Activated CD8-positive, alpha-beta memory T cell treated with anti-CD3 and anti-CD28 coated beads, Interleukin-2, amount 10 ng/mL, durations not matched to agents 7 days and 5 days (primary cell): ENCODE results near the gene BCO2. TPM values are rescaled to one million over a fixed set of nuclear protein-coding genes. Genes with fewer than 3 reads are reported as not detected.

Experiments used
- ATAC-seq: fragments of 150-1000 bp; cut with Tn5 transposase; one replicate; pipeline ENCODE4 v1.10.0; 2021; ENCODE audit warnings: moderate library complexity
- CTCF ChIA-PET: fragments of 350-600 bp; sonication (Branson Sonifier 250); formaldehyde crosslinking; loops from one replicate; lab custom pipeline; 2021; ENCODE audit warnings: antibody characterized with exemption; lab: Charles Lee
- DNase-seq: peaks from one replicate; pipeline ENCODE4 v3.0.0-alpha.2; 2020
- H3K27ac Mint-ChIP-seq: one replicate; pipeline ENCODE4 v1.8.0; 2021; ENCODE audit warnings: mild to moderate bottlenecking, mixed read lengths
- H3K27me3 Mint-ChIP-seq: one replicate; pipeline ENCODE4 v1.8.0; 2021; ENCODE audit warnings: mixed read lengths
- H3K36me3 Mint-ChIP-seq: one replicate; pipeline ENCODE4 v1.8.0; 2021; ENCODE audit warnings: mild to moderate bottlenecking, mixed read lengths
- H3K4me1 Mint-ChIP-seq: one replicate; pipeline ENCODE4 v1.8.0; 2021; ENCODE audit warnings: mixed read lengths
- H3K4me3 Mint-ChIP-seq: one replicate; pipeline ENCODE4 v1.8.0; 2021; ENCODE audit warnings: mild to moderate bottlenecking, moderate library complexity, mixed read lengths
- H3K9me3 Mint-ChIP-seq: one replicate; pipeline ENCODE4 v1.8.0; 2022; ENCODE audit warnings: low read depth, mixed read lengths
- total RNA-seq, 2 experiments: library from RNA; stranded (reverse); gene quantifications; one replicate each; pipeline ENCODE4 v1.2.3, GENCODE V29; 2021

BCO2 gene
- total RNA-seq, 2 experiments from 2014 or later, result 1.3 to 2.3 TPM

DNA sequence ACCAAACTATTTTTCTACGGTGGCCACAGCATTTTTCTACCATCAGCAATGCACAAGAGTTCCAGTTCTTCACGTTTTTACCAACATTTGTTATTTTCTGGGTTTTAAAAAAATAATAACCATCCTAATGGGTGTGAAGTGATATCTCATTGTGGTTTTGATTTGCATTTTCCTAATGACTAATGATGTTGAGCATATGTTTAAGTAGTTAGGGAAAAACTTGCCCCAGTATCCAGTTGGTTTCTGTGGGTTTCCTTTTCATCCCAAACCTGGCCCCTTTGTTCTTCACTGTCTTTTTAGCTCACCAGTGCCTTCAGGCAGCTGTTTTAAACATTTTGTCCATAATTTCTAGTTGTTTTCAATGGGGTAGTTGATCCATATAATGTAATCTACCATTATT is 36.2 kb downstream of the BCO2 start:
- H3K4me3 Mint-ChIP-seq, result no peak overlapping the region
- no peak for DNase-seq

DNA sequence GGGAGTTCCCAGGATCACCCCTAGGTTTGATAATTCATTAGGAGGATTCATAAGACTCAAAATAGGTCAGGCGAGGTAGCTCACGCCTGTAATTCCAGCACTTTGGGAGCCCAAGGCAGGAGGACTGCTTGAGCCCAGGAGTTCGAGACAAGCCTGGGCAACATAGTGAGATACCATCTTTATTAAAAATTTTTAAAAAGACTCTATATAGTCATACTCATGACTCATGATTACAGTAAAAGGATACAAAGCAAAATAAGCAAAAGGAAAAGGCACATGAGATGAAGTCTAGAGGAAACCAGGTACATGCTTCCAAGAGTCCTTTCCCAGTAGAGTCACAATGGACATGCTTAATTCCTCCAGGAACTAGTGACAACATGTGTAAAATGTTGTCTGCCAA is 37.0 kb downstream of the BCO2 start:
- Mint-ChIP-seq H3K36me3 (no peaks in the 10 kb centered on the region), H3K4me3 (no peak overlapping the region), H3K4me1 (no peaks in the 10 kb centered on the region), H3K27ac (no peak overlapping the region), H3K9me3 (no peaks in the 10 kb centered on the region), H3K27me3 (peaks cover 17% of the 10 kb centered on the region)
- DNase-seq (no peak), ATAC-seq (no peak)
- CTCF ChIA-PET, result interaction anchor here (1.0 kb wide), 1 partner anchor 68 kb away, joined by 3 read pairs; no protein-coding TSS in a partner anchor

More for the DNA sequence above, 36.2 kb downstream of the BCO2 start:
- CTCF ChIA-PET, result interaction anchor here (1.0 kb wide), 1 partner anchor 69 kb away, joined by 3 read pairs; no protein-coding TSS in a partner anchor
- Mint-ChIP-seq H3K36me3 (no peaks in the 10 kb centered on the region), H3K27me3 (peaks cover 17% of the 10 kb centered on the region), H3K27ac (no peak overlapping the region), H3K4me1 (no peaks in the 10 kb centered on the region), H3K9me3 (no peaks in the 10 kb centered on the region)
- ATAC-seq, result no peak

DNA sequence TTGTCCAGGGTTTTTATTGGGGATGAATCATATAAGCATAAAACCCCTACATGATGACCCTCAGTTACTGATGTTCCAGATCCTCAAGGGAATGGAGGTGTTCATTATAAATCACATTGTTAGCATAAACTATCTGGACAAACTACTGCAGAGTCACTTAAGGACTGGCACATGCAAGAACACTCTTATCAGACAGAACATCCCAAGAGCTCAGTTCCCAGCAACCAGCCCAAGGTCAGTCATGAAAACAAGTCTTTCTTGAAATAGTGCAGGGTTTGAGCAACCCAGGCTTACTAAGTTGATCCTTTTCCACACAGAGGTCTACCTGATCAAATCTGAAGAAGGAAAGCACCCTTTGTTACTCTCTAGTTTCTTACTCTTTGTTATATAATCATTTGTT is 37.4 kb downstream of the BCO2 start:
- H3K27me3 Mint-ChIP-seq, result peaks cover 17% of the 10 kb centered on the region
- H3K36me3 Mint-ChIP-seq, result no peaks in the 10 kb centered on the region
- ATAC-seq (no peak), DNase-seq (no peak)
- no peak overlapping the region for H3K27ac Mint-ChIP-seq
- no peaks in the 10 kb centered on the region for H3K4me1 Mint-ChIP-seq
- no peak overlapping the region for H3K4me3 Mint-ChIP-seq
- no peaks in the 10 kb centered on the region for H3K9me3 Mint-ChIP-seq
- CTCF ChIA-PET, result no interaction called here

DNA sequence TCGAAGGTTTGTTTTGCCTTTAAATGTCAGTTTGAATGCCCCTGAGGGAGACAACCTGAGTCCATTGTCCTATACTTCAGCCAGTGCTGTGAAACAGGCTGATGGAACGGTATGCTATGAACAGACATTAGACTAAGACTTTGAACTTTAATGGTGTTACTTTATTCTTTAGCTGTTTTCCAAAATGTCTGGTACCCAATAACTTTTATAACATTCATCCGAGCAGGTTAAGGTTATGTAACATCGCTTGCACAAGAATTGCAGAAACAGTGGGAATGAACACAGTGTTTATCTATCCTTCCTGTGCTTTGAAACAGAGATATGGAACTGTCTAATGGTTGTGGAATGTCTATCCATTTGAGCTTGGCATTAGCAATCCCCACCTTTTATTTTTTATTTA is 38.4 kb downstream of the BCO2 start:
- no peaks in the 10 kb centered on the region for H3K36me3 Mint-ChIP-seq
- peaks cover 11% of the 10 kb centered on the region for H3K27me3 Mint-ChIP-seq
- CTCF ChIA-PET, result interaction anchor here (1.5 to 15.8 kb wide), 2 partner anchors 68 to 101 kb away, joined by 4 to 373 read pairs; no protein-coding TSS in a partner anchor
- no peak for ATAC-seq
- no peak overlapping the region for H3K4me3 Mint-ChIP-seq
- DNase-seq, result no peak
- H3K27ac Mint-ChIP-seq, result no peak overlapping the region
- H3K9me3 Mint-ChIP-seq, result no peaks in the 10 kb centered on the region
- H3K4me1 Mint-ChIP-seq, result no peaks in the 10 kb centered on the region

DNA sequence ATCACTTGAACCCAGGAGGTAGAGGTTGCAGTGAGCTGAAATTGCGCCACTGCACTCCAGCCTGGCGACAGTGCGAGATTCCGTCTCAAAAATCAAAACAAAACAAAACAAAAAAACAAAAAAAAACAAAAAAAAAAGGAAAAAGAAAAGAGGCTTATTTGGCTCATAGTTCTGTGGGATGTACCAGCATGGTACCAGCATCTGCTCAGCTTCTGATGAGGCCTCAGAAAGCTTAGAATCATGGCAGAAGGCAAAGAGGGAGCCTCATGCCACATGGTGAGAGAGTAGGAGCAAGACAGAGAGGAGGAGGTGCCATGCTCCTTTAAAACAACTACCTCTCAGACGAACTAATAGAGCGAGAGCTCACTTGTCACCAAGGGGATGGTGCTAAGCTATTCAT is 40.3 kb downstream of the BCO2 start:
- Mint-ChIP-seq H3K27me3 (peaks cover 2% of the 10 kb centered on the region), H3K4me3 (no peak overlapping the region), H3K9me3 (no peaks in the 10 kb centered on the region), H3K27ac (no peak overlapping the region), H3K36me3 (no peaks in the 10 kb centered on the region), H3K4me1 (peaks cover 7% of the 10 kb centered on the region)
- no peak for DNase-seq
- no peak for ATAC-seq
- CTCF ChIA-PET, result interaction anchor here (2.0 to 15.8 kb wide), 2 partner anchors 66 to 373 kb away, joined by 6 to 373 read pairs; no protein-coding TSS in a partner anchor

DNA sequence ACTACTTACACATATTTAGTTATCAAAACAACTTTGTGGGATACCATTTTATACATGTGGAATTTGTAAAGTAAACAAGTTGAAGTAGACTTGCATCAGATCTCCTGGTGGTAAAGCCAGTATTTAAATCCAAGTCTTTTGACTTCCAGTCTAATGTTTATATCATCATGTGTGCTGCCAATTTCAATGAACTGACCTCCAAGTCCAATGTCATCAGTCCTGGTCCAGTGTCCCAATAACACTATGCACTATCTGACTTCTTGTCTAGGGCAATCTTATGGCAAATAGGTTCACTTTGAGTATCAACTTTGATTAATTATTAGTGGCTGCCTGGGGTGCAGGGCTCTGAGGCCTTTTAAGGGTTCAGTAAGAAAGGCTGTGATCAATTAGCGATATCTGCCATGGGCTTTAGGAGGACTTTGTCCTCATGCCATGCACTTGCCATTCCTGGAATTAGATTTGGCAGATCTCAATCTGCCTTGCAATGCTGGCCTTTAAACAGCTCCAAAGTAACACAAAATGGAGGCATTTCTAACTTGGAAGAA is 41.3 kb downstream of the BCO2 start:
- no peaks in the 10 kb centered on the region for H3K36me3 Mint-ChIP-seq
- H3K27ac Mint-ChIP-seq, result no peak overlapping the region
- H3K4me1 Mint-ChIP-seq, result peaks cover 9% of the 10 kb centered on the region
- no peaks in the 10 kb centered on the region for H3K9me3 Mint-ChIP-seq
- ATAC-seq (no peak), DNase-seq (no peak)
- no peak overlapping the region for H3K4me3 Mint-ChIP-seq
- CTCF ChIA-PET, result interaction anchor here (15.8 kb wide), 1 partner anchor 65 kb away, joined by 373 read pairs; no protein-coding TSS in a partner anchor
- H3K27me3 Mint-ChIP-seq, result peaks cover 2% of the 10 kb centered on the region

DNA sequence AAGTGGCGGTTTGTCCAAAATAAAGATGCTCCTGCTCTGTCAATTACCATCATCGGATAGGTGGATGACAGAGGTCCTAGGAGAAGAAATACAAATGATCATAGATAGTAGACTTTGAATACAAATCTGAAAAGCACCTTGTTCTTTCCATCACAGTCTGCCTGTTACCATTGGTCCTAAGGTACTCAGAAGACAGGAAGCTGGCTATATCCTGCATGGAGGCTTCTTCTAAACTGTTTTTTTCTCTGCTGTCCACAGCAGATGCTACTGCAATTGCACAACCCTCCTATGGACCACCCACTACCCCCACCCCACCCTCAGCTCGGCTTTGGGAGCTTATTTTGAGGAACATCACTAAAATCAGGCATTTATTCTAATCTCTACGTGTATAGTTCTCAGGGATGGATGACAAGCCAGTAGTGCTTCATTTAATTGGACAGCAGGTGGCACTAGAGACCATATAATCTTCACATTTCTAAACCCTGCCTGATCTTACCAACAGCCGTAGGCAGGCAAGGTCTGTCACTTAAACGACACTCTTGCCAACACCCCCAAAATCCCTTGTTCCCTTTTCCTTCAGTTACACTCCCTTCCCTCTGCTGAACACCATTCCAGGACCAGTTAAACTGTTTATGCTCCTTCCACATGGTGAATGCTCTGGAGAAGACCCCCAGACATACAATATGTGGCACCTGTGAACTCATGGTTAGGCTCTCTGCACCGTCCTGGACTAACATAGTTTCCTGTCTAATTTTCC is 44.3 kb downstream of the BCO2 start:
- no peaks in the 10 kb centered on the region for H3K36me3 Mint-ChIP-seq
- ATAC-seq (peak; percentile 99), DNase-seq (peak; percentile 53)
- H3K27me3 Mint-ChIP-seq, result peaks cover 2% of the 10 kb centered on the region
- CTCF ChIA-PET, result interaction anchor here (0.7 to 15.8 kb wide), 13 partner anchors 10 to 368 kb away, joined by 3 to 373 read pairs (median 3); no protein-coding TSS in a partner anchor
- H3K27ac Mint-ChIP-seq, result no peak overlapping the region
- H3K4me1 Mint-ChIP-seq, result peaks cover 9% of the 10 kb centered on the region
- no peak overlapping the region for H3K4me3 Mint-ChIP-seq
- H3K9me3 Mint-ChIP-seq, result no peaks in the 10 kb centered on the region

DNA sequence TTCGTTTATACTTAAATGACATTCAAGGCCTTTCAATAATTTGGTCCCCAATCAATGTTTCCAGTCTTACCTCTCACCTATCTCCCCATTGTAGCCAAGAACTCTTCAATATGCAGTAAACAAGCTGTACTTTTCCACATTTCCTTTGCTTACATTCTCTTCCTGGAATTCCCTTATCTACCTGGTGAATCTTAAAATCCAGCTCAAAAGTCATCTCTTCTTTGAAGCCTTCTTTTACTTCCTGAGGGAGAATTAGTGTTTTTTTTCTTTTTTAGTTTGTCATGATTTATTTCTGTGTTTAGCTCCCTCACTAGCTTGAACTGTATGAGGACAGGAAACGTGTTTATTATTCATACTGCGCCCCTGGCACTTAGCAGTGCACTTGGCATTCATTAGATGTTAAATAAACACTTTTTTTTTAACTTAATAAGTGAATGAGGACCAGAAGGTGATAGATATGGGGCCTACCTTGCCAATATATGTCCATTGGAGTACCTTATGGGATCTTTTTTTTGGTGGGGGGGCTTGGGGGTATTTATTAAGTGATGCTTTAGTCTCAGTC is 46.0 kb downstream of the BCO2 start:
- H3K4me1 Mint-ChIP-seq, result peaks cover 16% of the 10 kb centered on the region
- ATAC-seq, result no peak

DNA sequence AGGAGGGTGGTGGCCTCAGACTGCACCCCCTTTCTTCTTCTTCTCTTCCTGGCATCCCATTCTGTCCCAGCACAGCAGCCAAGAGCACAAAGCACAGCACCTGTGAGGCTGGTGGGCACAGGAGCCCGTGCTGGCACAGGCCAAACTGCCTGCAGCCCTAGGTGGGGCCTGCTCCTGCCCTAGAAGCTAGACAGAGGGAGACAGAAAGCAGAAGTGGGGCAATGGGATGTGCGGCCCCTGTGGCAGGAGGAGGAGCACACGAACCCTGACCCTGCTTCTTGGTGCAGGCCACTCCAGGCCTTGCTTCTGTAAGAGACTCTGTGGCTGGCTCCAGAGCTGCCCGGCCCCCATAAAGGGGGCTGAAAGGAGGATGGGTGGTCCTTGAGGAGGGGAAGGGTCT is 47.0 kb downstream of the BCO2 start:
- ATAC-seq (no peak), DNase-seq (no peak)
- no peaks in the 10 kb centered on the region for H3K9me3 Mint-ChIP-seq
- no peak overlapping the region for H3K4me3 Mint-ChIP-seq
- peaks cover 2% of the 10 kb centered on the region for H3K27me3 Mint-ChIP-seq
- peaks cover 23% of the 10 kb centered on the region for H3K4me1 Mint-ChIP-seq
- no peak overlapping the region for H3K27ac Mint-ChIP-seq
- CTCF ChIA-PET, result interaction anchor here (15.8 kb wide), 1 partner anchor 59 kb away, joined by 373 read pairs; no protein-coding TSS in a partner anchor
- peaks cover 3% of the 10 kb centered on the region for H3K36me3 Mint-ChIP-seq

More for the DNA sequence above, 46.0 kb downstream of the BCO2 start:
- H3K27ac Mint-ChIP-seq, result no peak overlapping the region
- H3K4me3 Mint-ChIP-seq, result no peak overlapping the region
- no peaks in the 10 kb centered on the region for H3K9me3 Mint-ChIP-seq
- DNase-seq, result no peak
- H3K27me3 Mint-ChIP-seq, result peaks cover 2% of the 10 kb centered on the region
- CTCF ChIA-PET, result interaction anchor here (0.8 to 15.8 kb wide), 4 partner anchors 8 to 232 kb away, joined by 4 to 373 read pairs (median 4); no protein-coding TSS in a partner anchor
- no peaks in the 10 kb centered on the region for H3K36me3 Mint-ChIP-seq

DNA sequence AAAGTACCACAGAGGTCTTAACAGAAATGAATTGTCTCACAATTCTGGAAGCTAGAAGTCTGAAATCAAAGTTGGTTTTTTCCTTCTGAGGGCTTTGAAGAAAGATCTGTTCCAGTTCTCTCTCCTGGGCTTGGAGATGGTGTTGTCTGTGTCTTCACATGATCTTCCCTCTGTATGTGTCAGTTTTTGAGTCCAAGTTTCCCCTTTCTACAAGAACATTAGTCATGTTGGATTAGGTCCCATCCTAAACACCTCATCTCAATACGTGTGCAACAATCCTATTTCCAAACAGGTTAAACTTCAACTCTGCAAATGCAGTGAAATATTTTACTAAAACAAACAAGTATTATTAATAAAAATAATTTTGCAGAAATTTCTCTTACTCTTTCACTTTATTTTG is 47.8 kb downstream of the BCO2 start:
- peaks cover 2% of the 10 kb centered on the region for H3K27me3 Mint-ChIP-seq
- H3K4me3 Mint-ChIP-seq, result no peak overlapping the region
- no peaks in the 10 kb centered on the region for H3K9me3 Mint-ChIP-seq
- CTCF ChIA-PET, result interaction anchor here (0.6 to 15.8 kb wide), 2 partner anchors 58 to 324 kb away, joined by 5 to 373 read pairs; no protein-coding TSS in a partner anchor
- DNase-seq (no peak), ATAC-seq (no peak)
- H3K27ac Mint-ChIP-seq, result no peak overlapping the region
- peaks cover 29% of the 10 kb centered on the region for H3K4me1 Mint-ChIP-seq
- peaks cover 3% of the 10 kb centered on the region for H3K36me3 Mint-ChIP-seq

DNA sequence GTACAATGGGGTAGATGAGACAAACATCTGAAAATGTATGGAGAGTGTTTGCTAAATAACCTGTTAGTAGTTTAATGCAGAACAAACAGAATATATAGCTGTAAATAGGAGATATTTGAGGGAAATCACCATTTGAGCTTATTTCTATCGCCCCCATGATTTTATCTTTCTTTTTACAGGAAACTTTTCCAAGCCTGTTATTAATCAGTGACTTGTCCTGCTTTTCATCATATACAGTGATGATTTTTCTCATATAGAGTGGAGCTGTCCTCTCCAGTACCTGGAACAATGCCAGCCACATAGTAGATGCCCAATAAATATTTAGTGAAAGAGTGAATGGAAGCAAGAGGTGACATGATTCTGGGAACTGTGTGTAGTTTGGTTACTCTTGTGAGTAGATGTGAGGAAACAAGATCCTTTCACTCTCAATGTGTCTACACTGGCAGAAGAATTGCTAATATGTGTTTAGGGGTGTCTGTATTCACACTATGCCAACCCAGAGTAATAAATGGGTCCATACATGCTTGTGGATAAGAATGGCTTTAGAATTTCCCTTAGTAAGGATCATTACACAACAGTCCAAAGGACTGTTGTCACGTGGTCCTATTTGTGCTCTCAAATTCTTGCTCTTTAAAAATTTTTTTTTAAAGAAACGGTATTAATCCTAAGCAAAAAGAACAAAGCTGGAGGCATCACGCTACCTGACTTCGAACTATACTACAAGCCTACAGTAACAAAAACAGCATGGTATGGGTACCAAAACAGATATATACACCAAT is 48.6 kb downstream of the BCO2 start:
- H3K36me3 Mint-ChIP-seq, result peaks cover 8% of the 10 kb centered on the region
- ATAC-seq (no peak), DNase-seq (no peak)
- H3K9me3 Mint-ChIP-seq, result no peaks in the 10 kb centered on the region
- no peak overlapping the region for H3K27ac Mint-ChIP-seq
- CTCF ChIA-PET, result interaction anchor here (15.8 kb wide), 1 partner anchor 58 kb away, joined by 373 read pairs; no protein-coding TSS in a partner anchor
- peaks cover 2% of the 10 kb centered on the region for H3K27me3 Mint-ChIP-seq
- H3K4me1 Mint-ChIP-seq, result peaks cover 37% of the 10 kb centered on the region
- H3K4me3 Mint-ChIP-seq, result peak overlapping the region; percentile 10

DNA sequence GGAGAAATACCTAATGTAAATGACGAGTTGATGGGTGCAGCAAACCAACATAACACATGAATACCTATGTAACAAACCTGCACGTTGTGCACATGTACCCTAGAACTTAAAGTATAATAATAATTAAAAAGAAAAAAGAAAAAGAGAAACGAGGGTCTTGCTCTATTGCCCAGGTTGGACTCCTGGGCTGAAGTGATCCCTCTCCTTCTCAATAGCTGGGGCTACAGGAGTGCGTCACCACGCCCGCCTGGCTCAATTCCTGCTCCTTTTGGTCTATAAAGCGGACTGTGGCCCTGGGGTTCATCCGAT is 50.4 kb downstream of the BCO2 start:
- peaks cover 31% of the 10 kb centered on the region for H3K4me1 Mint-ChIP-seq
- H3K9me3 Mint-ChIP-seq, result no peaks in the 10 kb centered on the region
- H3K27ac Mint-ChIP-seq, result peak overlapping the region; percentile 96
- CTCF ChIA-PET, result interaction anchor here (15.8 kb wide), 1 partner anchor 56 kb away, joined by 373 read pairs; no protein-coding TSS in a partner anchor
- no peak for ATAC-seq
- peaks cover 2% of the 10 kb centered on the region for H3K27me3 Mint-ChIP-seq
- H3K4me3 Mint-ChIP-seq, result peak overlapping the region; percentile 82
- H3K36me3 Mint-ChIP-seq, result peaks cover 20% of the 10 kb centered on the region
- DNase-seq, result no peak
